ENCODE results near the gene SNX5. TPM values are rescaled to one million over a fixed set of nuclear protein-coding genes. Genes with fewer than 3 reads are reported as not detected.
A peak's percentile ranks its signal among the peaks of the same experiment; 100 is the strongest.

The SNX5 gene
- total RNA-seq, 1 experiment from 2014 or later = 43.0 TPM

DNA sequence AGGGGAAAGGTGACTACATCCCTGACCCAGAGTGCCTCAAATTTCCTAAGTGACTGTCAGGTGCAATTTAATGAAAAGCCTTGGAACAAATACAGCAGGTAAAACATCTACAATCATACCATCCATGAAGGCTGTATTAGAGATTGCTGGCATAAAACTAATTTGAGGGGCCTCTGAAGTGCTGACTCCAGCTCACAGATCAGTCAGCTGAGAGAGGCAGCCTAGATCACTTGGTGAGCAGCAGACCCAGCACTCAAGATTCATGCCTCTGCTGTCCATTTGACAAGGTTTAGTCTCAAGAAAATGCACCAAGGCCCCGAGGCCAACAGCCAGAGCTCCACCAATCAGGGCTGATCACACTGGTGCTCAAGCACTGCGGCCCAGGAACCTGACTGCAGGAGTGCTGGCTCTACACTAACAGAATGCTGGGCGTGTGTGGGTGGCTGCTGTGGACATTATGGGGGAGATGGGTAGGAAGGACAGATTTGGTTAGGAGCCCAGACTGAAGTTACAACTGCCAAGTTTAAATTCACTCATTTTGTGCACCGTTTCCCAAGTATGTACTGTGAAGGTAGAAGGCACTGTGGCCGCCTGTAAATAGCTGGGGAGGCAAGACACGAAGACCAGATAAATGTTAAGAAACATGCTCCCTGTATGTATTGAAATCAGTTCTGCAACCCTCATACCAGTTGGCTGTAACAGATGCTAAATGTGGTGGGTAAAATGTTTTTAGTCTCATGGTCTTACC lies 28.2 kb downstream of the SNX5 start:
- BruUV-seq (replicated peaks) = TSS peak; percentile 6
- no peaks in the 10 kb centered on the region for H3K9me3 Mint-ChIP-seq (ENCODE audit: low read depth, unreplicated experiment)
- TF ChIP-seq, protein P1, sequence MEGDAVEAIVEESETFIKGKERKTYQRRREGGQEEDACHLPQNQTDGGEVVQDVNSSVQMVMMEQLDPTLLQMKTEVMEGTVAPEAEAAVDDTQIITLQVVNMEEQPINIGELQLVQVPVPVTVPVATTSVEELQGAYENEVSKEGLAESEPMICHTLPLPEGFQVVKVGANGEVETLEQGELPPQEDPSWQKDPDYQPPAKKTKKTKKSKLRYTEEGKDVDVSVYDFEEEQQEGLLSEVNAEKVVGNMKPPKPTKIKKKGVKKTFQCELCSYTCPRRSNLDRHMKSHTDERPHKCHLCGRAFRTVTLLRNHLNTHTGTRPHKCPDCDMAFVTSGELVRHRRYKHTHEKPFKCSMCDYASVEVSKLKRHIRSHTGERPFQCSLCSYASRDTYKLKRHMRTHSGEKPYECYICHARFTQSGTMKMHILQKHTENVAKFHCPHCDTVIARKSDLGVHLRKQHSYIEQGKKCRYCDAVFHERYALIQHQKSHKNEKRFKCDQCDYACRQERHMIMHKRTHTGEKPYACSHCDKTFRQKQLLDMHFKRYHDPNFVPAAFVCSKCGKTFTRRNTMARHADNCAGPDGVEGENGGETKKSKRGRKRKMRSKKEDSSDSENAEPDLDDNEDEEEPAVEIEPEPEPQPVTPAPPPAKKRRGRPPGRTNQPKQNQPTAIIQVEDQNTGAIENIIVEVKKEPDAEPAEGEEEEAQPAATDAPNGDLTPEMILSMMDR (IDR thresholded peaks at IDR 0.05; ENCODE audit: unreplicated experiment) = no peak
- H3K27ac Mint-ChIP-seq (ENCODE audit: unreplicated experiment) = no peak overlapping the region
- peaks cover 4% of the 10 kb centered on the region for H3K36me3 Mint-ChIP-seq (ENCODE audit: insufficient read depth, unreplicated experiment)
- DNase-seq = no peak
- no peaks in the 10 kb centered on the region for H3K27me3 Mint-ChIP-seq (ENCODE audit: unreplicated experiment)
- no peak overlapping the region for H3K4me3 Mint-ChIP-seq (ENCODE audit: low read depth, unreplicated experiment)
- H3K4me1 Mint-ChIP-seq (ENCODE audit: low read depth, unreplicated experiment) = no peaks in the 10 kb centered on the region
- intact Hi-C loops (cut with micrococcal nuclease; ENCODE audit: unreplicated experiment) = no loop called here
- CTCF ChIA-PET = no interaction called here

DNA sequence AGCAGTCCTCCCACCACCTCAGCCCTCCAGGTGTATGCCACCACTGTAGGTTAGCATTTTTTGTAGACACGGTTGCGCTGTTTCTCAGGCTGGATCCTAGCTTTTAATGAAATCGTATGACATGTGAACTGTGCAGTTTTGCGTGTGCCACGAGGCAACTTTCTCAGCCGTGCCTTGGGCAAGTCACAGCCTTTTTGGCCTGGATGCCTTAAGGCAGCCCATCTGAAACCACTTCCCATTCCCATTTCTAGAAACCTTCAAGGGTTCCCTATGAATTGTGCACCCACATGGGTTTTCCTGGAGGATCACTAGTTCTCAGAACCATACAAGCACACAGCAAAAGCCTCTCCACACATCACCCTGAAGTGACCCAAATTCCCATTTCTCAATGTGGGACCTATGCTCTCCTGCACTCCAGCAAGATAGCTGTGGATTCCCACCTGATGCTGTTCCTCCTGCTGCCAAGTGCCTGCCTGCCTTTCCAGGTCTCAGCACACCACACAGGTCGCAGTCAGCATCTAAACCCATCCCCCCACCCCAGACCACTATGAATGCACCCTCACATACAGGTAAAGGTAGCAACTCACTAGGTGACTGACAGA lies 28.9 kb downstream of the SNX5 start:
- H3K9me3 Mint-ChIP-seq (ENCODE audit: low read depth, unreplicated experiment) = no peaks in the 10 kb centered on the region
- no peaks in the 10 kb centered on the region for H3K27me3 Mint-ChIP-seq (ENCODE audit: unreplicated experiment)
- H3K36me3 Mint-ChIP-seq (ENCODE audit: insufficient read depth, unreplicated experiment) = peaks cover 4% of the 10 kb centered on the region
- no TSS peak for BruUV-seq (replicated peaks)
- DNase-seq = no peak
- intact Hi-C loops (cut with micrococcal nuclease; ENCODE audit: unreplicated experiment) = no loop called here
- no peak overlapping the region for H3K27ac Mint-ChIP-seq (ENCODE audit: unreplicated experiment)
- TF ChIP-seq, protein P1 (IDR thresholded peaks at IDR 0.05; ENCODE audit: unreplicated experiment) = no peak
- CTCF ChIA-PET = interaction anchor here (1.1 kb wide), 1 partner anchor 435 kb away, joined by 4 read pairs; no protein-coding TSS in a partner anchor
- H3K4me1 Mint-ChIP-seq (ENCODE audit: low read depth, unreplicated experiment) = no peaks in the 10 kb centered on the region
- no peak overlapping the region for H3K4me3 Mint-ChIP-seq (ENCODE audit: low read depth, unreplicated experiment)

DNA sequence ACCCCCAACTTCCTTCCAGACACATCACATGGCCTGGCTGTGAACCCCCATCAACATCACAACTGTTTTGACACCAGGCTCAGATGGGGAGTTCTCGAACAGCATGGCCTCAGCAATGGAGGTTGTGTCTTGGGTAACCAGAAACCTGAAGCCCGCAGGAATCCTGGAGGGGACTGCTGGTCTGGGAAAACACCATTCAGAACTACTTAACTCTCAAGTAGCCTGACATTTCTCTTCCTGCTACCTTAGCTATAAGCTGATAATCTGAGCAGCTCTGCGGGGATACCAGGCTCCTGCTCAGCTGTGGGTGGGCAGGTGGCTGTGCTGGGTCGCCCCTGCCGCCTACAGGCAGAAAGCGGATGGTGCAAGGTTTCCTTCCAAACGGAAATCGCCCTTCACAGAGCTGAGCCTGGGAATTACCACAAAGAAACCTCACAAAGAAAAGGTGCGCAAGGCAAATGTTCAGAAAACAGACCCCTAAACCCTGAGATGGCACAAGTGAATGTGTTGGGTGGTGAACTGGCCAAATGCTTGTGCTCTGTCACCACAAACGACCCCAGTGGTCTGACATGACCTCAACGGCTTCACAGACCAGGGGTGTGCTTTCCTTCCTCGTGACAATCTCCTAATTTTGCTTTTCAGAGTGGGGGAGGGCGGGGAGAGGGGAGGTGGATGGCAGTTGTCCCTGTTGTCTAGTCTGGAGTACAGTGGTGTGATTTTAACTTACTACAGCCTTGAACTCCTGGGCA lies 29.5 kb downstream of the SNX5 start:
- intact Hi-C loops (cut with micrococcal nuclease; ENCODE audit: unreplicated experiment) = no loop called here
- Mint-ChIP-seq H3K36me3 (ENCODE audit: insufficient read depth, unreplicated experiment) (peaks cover 4% of the 10 kb centered on the region), H3K27me3 (ENCODE audit: unreplicated experiment) (no peaks in the 10 kb centered on the region), H3K4me3 (ENCODE audit: low read depth, unreplicated experiment) (no peak overlapping the region), H3K4me1 (ENCODE audit: low read depth, unreplicated experiment) (no peaks in the 10 kb centered on the region), H3K27ac (ENCODE audit: unreplicated experiment) (no peak overlapping the region), H3K9me3 (ENCODE audit: low read depth, unreplicated experiment) (no peaks in the 10 kb centered on the region)
- TF ChIP-seq, protein P1 (IDR thresholded peaks at IDR 0.05; ENCODE audit: unreplicated experiment) = peak; percentile 52
- BruUV-seq (replicated peaks) = no TSS peak
- peak; percentile 24 for DNase-seq
- CTCF ChIA-PET = interaction anchor here (1.1 kb wide), 1 partner anchor 434 kb away, joined by 4 read pairs; no protein-coding TSS in a partner anchor

DNA sequence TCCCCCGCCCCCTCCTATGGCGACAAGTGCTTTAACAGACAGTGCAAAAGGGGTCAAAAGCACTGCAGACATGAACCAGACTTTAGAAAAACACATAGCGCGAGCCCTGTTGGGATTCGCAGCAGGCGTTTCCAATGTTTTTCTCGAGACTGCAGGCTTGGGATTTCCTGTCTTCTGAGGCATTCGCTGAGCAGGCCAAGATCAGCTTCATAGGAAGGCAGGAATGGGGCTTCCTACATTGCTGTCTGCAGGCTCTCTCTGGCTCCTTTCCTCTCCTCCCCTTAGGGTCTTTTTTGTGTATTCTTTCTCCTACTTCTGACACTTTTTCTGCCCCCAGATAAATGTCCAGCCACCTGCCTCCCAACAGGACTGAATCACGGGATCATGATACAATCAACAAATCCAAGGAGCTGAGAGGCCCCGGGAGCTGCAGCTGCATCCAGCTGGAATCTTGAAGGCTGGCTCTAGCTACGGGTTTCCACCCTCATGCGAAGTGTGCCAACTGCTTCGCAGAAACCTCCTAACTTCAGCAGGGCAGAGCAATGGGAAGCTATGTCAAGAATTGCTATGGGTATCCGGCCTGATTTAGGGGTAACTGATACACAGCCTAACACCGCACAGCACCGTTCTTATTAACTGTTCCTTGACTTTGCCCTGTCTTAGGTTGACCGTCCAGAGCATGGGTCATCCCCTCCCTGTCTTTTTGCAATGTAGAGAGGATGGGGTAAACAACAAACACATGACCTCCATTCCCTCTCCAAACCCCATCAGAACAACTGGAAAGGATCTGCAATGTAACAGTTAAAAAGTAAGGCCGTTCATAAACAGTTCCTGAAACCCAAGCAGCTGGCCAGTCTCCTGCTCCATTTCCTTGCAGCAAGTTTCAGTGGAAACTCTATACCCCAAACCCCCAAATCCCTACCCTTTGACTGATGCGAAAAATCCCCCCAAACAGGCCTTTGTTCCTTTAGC lies 31.5 kb downstream of the SNX5 start:
- Mint-ChIP-seq H3K36me3 (ENCODE audit: insufficient read depth, unreplicated experiment) (peaks cover 4% of the 10 kb centered on the region), H3K27me3 (ENCODE audit: unreplicated experiment) (no peaks in the 10 kb centered on the region), H3K4me1 (ENCODE audit: low read depth, unreplicated experiment) (no peaks in the 10 kb centered on the region), H3K4me3 (ENCODE audit: low read depth, unreplicated experiment) (no peak overlapping the region), H3K9me3 (ENCODE audit: low read depth, unreplicated experiment) (no peaks in the 10 kb centered on the region), H3K27ac (ENCODE audit: unreplicated experiment) (no peak overlapping the region)
- CTCF ChIA-PET = no interaction called here
- intact Hi-C loops (cut with micrococcal nuclease; ENCODE audit: unreplicated experiment) = no loop called here
- TF ChIP-seq, protein P1 (IDR thresholded peaks at IDR 0.05; ENCODE audit: unreplicated experiment) = no peak
- DNase-seq = no peak
- no TSS peak for BruUV-seq (replicated peaks)
